GM21526 (cell line): Measurements from ENCODE around the gene KCNQ5.
"Not testable (repeated sequence)": the region's sequence is repeated elsewhere in the genome, so short reads cannot be mapped to it uniquely, and the experiment has no call there.

Source experiments
- ATAC-seq: cut with Tn5 transposase; IDR thresholded peaks from one replicate; pipeline ENCODE4 v1.9.1; 2021; ENCODE audit warnings: moderate library complexity; ENCODE audit not compliant: unreplicated experiment, low FRiP score

KCNQ5 gene

GRCh38 chr6:73152556-73152955, 530.7 kb downstream of the KCNQ5 start:
- no peak for ATAC-seq

- no peak for ATAC-seq
Measured at GRCh38 chr6:73152966-73153757, 531.3 kb downstream of the KCNQ5 start.

- no peak for ATAC-seq
Measured at GRCh38 chr6:73156793-73157767, 535.2 kb downstream of the KCNQ5 start.

DNA sequence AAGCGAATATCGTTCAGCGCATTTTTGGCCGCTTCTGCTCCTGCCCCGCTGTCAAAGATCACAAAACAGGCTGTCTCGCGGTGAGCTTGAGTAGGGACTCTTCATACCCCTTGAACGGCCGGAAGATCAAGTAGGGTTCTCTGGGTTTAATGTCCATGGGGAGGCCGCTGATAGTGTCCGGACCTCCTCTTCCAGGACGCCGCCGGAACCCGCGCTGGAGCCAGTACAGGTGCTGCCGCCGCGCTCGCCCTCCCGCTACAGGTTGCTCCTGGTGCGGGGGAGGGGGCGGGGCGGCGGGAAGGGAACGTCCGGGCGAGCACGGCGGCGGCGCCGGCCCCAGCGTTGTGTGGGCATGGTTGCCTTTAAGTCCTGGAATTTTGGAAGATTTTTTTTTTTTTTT, 536.0 kb downstream of the KCNQ5 start:
- no peak for ATAC-seq

DNA sequence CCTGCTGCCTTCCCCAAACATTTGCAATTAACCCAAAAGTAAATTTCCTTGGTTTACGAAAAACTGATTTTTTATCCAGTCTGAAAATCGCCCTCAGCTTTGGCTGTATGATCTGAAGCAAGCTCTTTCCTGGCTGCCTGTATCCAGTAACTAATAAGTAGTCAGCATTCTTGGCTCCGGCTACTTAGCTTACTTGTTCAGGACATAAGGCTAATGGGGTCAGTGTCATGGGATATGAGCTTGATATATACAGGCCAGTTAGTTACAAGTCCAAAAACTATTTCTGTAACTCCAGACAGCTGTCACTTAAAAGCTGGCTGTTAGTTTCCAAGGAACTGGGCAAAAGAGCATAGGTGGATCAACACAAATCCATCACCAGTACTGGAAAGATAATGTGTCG, 547.2 kb downstream of the KCNQ5 start:
- ATAC-seq = no peak

- no peak for ATAC-seq
Measured at GRCh38 chr6:73169633-73170032, 547.8 kb downstream of the KCNQ5 start.

DNA sequence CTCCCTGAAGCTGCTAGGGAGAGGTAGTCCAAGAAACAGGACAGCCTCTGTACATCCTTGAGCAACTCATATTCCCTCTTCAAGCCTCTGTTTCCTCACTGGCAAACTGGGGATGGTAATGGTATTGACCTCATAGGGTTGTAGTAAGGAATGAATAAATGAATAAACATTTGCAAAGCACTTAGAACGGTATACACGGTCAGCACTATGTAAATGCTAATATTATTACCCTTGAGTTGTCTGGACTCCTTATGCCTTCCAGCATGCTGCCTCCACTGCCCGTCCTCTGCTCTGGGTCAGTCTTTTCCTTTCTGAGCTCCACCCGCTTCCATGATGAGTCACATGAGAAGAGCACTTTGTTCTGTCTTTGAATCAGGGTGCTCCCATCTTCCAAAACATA, 552.8 kb downstream of the KCNQ5 start:
- no peak for ATAC-seq

- no peak for ATAC-seq
Measured at GRCh38 chr6:73176057-73176456, 554.2 kb downstream of the KCNQ5 start.

DNA sequence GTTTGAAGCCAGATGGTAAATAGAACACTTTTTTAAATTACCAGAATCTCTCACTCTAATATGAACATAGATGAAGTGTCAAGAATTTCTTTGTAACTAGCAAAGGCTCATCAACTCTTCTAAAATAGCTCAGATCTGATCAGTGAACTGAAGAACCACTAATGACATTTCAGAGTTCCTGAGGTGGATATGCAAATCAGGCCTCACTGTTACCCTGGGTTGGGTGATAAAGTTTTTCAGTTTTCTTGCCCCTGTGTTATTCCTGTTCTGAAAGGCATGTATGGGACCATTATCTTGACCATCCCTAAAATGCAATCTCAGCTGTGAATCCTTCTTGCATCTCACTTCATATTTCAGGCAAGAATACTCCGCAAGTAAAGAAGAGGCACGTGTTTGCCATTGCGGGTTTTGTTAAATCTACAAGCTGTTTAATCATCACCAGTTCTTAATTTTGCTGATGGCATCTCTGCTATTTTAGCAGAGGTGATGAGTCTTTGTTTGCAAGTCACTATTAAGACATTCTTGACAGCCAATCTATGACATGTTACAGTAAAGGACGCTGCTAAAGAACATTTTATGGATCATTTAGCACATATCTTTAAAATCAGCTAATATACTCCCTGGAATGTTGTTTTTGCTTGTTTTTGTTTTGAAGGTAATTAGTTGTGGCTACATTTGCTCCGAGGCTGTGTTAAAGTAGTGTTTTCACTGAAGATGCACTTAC, 555.5 kb downstream of the KCNQ5 start:
- no peak for ATAC-seq

- no peak for ATAC-seq
Measured at GRCh38 chr6:73180076-73180738, 558.3 kb downstream of the KCNQ5 start.

DNA sequence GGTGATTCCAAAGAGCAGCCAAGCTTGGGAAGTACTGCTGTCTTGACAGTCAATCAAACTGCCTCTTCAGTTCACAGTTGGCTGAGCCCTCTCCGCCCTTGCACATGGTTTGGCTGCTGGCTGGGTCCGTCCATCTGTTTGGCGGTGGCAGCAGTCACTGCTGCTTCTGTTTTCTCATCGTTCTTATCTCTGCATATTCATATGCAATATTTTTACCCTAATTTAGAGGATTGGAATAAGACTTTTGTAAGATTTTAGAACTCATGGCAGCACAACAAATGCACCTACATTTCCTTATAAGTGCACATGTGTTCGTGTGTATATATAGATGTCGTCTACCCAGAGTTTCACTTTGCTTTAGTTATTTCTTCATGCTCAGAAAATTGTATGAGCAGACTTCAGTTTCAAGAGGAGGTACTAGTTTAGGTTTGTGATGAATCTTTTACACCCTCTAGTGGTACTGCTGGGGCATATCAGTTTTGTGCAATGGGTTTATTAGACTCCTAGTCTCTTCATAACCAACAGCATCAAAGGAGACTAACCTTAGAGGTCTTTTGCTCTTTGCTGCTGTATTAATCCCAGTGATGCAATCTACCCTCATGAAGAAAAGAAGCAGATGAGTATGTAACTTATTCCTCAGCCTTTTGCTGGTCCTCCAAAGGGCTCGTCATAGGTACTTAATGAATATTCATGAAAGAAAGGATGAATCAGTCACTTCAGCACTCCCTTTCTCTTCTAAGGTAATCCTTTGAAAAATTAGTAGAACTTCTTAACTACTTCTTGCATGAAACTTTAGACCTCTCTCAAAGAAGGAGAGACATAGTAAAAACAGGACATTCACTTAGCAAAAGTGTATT, 559.1 kb downstream of the KCNQ5 start:
- peak; percentile 83 for ATAC-seq

DNA sequence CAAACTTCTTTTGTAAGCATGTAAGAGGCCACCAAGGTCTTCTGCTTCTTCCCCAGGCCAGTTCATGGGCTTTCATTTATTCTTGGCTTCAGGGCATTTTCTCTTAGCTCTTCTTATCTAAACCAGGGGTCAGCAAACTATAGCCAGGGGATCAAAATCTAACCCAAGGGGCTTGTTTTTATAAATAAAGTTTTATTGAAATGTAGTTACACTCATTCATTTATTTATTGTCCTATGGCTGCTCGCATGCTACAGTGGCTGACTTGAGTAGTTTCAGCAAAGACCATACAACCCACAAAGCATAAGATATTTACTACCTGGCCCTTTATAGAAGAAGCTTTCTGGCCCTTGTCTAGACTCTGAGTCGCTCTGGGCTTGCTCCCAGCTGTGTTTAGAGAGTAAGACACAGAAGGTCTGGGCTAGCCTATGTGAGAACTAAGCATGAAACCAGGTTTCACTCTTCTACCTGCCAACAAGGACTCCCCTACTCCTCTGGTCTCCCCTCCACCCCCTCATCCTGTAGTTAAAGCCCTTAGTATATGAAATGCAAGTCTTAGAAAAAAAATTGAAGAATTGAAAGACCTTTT, 560.2 kb downstream of the KCNQ5 start:
- peak; percentile 54 for ATAC-seq

DNA sequence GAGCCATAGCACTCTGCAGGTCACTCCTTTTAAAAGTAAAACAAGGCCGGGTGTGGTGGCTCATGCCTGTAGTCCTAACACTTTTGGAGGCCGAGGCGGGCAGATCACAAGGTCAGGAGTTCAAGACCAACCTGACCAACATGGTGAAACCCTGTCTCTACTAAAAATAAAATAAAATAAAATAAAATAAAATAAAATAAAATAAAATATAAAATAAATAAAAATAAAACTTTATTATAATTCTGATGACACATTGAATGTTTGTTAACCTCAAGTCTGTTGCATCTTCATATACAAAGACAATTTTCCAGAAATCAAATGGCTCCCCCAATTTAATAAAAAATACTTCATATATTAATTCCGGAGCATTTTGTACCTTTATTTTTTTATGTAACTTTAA, 571.4 kb downstream of the KCNQ5 start:
- ATAC-seq = not testable (repeated sequence)

DNA sequence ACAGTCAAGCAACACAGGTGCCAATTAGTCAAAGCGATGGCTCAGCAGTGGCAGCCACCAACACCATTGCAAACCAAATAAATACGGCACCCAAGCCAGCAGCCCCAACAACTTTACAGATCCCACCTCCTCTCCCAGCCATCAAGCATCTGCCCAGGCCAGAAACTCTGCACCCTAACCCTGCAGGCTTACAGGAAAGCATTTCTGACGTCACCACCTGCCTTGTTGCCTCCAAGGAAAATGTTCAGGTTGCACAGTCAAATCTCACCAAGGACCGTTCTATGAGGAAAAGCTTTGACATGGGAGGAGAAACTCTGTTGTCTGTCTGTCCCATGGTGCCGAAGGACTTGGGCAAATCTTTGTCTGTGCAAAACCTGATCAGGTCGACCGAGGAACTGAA, 572.9 kb downstream of the KCNQ5 start:
- ATAC-seq = no peak

DNA sequence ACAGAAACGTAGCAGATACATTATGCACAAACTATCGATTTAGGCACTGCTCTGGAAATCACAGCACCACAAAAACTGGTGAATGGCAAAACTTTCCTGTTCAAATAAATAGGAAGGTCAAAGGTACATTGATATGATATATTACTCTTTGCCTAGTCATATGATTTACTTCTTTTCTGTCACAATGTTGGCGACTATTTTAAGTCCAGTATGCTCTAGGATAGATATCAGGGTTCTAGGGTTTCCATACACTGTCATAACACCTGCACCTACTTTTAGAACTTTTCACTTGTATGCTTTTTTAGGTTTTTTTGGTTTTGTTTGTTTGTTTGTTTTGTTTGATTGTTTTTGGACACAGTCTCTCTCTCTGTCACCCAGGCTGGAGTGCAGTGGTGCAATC, 578.4 kb downstream of the KCNQ5 start:
- ATAC-seq = no peak

- no peak for ATAC-seq
Measured at GRCh38 chr6:73200735-73201134, 578.9 kb downstream of the KCNQ5 start.

GRCh38 chr6:73203098-73203497, 581.2 kb downstream of the KCNQ5 start:
- ATAC-seq = no peak

- no peak for ATAC-seq
Measured at GRCh38 chr6:73204252-73204651, 582.4 kb downstream of the KCNQ5 start.

DNA sequence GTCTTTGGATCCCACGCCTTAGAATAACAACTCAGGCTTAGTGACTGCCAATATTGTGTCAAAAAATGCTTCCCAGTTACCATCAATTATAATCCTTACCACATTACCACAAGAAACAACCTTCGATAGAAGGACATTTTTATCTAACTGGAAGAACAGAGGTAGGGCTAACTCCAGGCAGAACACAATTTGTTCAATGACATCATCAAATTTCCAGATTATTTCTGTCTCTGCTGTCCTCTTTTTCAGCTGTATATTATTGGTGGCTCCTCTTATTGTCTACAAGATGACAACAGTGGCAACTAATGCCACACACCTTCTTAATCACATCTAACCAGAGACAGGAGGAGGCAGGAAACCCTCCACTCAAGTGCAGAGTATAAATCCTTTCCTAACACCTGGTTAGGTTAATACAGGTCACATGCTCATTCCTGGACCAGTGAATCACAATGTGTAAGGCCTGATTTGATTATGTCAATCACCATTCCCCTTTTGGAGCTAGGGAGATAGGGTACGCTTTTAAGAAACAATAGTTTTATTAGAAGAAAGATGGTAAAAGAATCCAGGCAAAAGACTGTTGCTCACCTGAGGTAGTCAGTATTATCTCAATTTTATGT, 585.5 kb downstream of the KCNQ5 start:
- no peak for ATAC-seq
